Measurements from ENCODE around the gene SLC43A2. TPM values are rescaled to one million over a fixed set of nuclear protein-coding genes. Genes with fewer than 3 reads are reported as not detected.

The SLC43A2 gene
- polyA plus RNA-seq, 1 donor (not counting 4 experiments of a cell fraction or from before 2014, with no cell fraction given): 12.7 TPM

DNA sequence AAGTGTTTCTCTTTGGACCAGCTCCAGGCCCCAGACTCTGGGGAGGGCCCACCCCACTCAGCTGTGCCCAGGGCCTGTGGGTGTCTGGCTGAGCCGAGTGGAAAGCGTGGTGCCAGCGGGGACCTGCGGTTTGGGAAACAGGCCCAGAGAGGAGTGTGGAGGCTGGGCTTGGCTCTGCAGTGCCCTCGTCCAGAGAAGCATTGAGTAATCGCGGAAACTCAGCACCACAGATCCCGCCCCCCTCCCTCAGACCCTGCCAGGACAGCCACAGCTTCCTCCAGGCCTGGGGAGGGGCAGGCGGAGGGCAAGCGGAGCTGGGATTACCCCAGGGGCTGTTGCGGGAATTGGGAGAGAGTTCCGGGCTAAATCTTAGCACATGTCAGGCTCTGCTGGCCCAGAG is 51.5 kb downstream of the SLC43A2 start:
- Histone ChIP-seq H3K79me2 (ENCODE audit: control insufficient read depth, insufficient read depth, low read length) (no peaks in the 10 kb centered on the region), H2AFZ (ENCODE audit: control insufficient read depth, low read length) (peak overlapping the region; percentile 30), H3K9ac (ENCODE audit: control insufficient read depth, extremely low read depth, insufficient read depth, low read length) (peak overlapping the region; percentile 50), H3K9me1 (ENCODE audit: control insufficient read depth, extremely low read depth, insufficient read depth, low read length) (no peaks in the 10 kb centered on the region), H3K4me2 (ENCODE audit: control insufficient read depth, extremely low read depth, insufficient read depth, low read depth, low read length) (peak overlapping the region; percentile 48), H3K36me3 (ENCODE audit: control insufficient read depth in 2 of 2, extremely low read depth in 1 of 2, insufficient read depth in 2 of 2, low read length in 2 of 2) (peaks cover 0 to 5% of the 10 kb centered on the region in 2 experiments), H3K4me3 (ENCODE audit: control insufficient read depth in 2 of 3, extremely low read depth in 1 of 3, insufficient read depth in 2 of 3, low read depth in 1 of 3, low read length in 3 of 3) (no peak overlapping the region), H4K20me1 (ENCODE audit: control insufficient read depth, extremely low read depth, insufficient read depth, low read length) (no peaks in the 10 kb centered on the region), H3K27ac (ENCODE audit: control insufficient read depth, insufficient read depth, low read length) (peak overlapping the region; percentile 54), H3K4me1 (ENCODE audit: control insufficient read depth, extremely low read depth, insufficient read depth, low read length) (peaks cover 27% of the 10 kb centered on the region), H3K9me3 (ENCODE audit: control insufficient read depth, low read depth, low read length) (no peaks in the 10 kb centered on the region), H3K27me3 (ENCODE audit: control insufficient read depth, extremely low read depth, insufficient read depth, low read length) (no peaks in the 10 kb centered on the region)
- FAIRE-seq: peak; percentile 68
- no peak for DNase-seq (ENCODE audit: low read depth, low spot score)
- no peak for TF ChIP-seq CTCF (optimal IDR thresholded peaks at IDR 0.05 in 1 of 3, IDR thresholded peaks at IDR 0.05 in 1 of 3, conservative IDR thresholded peaks at IDR 0.05 in 1 of 3; ENCODE audit: extremely low read depth in 1 of 3, insufficient read depth in 2 of 3, low read length in 3 of 3)
- no peak for TF ChIP-seq EZH2 (IDR thresholded peaks at IDR 0.05; ENCODE audit: low read length)
- dilution Hi-C loops (cut with MboI; ENCODE audit: extremely low pct_ligation_motif_present, low sequenced_read_pairs): no loop called here

DNA sequence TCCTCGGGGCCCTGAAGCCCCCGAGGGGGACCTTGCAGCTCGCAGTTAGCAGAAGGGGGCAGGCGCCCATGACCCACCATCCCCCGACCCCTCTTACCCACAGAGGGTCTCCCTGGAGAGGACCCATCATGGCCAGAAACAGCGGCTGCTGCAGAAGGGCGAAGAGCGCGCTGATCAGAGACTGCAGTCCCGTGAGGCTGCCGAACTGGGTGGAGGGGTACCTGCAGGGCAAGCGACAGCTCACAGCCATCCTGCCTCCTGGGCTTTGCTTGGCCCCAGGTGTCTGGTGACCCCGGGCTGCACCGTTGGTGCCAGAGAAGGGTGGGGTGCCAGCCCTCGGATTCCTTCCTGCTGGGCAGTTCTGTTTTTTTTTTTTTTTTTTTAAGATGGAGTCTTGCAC is 52.1 kb downstream of the SLC43A2 start:
- dilution Hi-C loops (cut with MboI; ENCODE audit: extremely low pct_ligation_motif_present, low sequenced_read_pairs): no loop called here
- TF ChIP-seq EZH2 (IDR thresholded peaks at IDR 0.05; ENCODE audit: low read length): no peak
- TF ChIP-seq CTCF (optimal IDR thresholded peaks at IDR 0.05 in 1 of 3, IDR thresholded peaks at IDR 0.05 in 1 of 3, conservative IDR thresholded peaks at IDR 0.05 in 1 of 3; ENCODE audit: extremely low read depth in 1 of 3, insufficient read depth in 2 of 3, low read length in 3 of 3): no peak
- DNase-seq (ENCODE audit: low read depth, low spot score) (no peak), FAIRE-seq (no peak)
- Histone ChIP-seq H3K9me1 (ENCODE audit: control insufficient read depth, extremely low read depth, insufficient read depth, low read length) (no peaks in the 10 kb centered on the region), H3K27ac (ENCODE audit: control insufficient read depth, insufficient read depth, low read length) (no peak overlapping the region), H3K27me3 (ENCODE audit: control insufficient read depth, extremely low read depth, insufficient read depth, low read length) (no peaks in the 10 kb centered on the region), H3K79me2 (ENCODE audit: control insufficient read depth, insufficient read depth, low read length) (no peaks in the 10 kb centered on the region), H4K20me1 (ENCODE audit: control insufficient read depth, extremely low read depth, insufficient read depth, low read length) (no peaks in the 10 kb centered on the region), H3K4me3 (ENCODE audit: control insufficient read depth in 2 of 3, extremely low read depth in 1 of 3, insufficient read depth in 2 of 3, low read depth in 1 of 3, low read length in 3 of 3) (no peak overlapping the region), H3K9ac (ENCODE audit: control insufficient read depth, extremely low read depth, insufficient read depth, low read length) (no peak overlapping the region), H3K4me2 (ENCODE audit: control insufficient read depth, extremely low read depth, insufficient read depth, low read depth, low read length) (no peak overlapping the region), H3K36me3 (ENCODE audit: control insufficient read depth in 2 of 2, extremely low read depth in 1 of 2, insufficient read depth in 2 of 2, low read length in 2 of 2) (peaks cover 0 to 5% of the 10 kb centered on the region in 2 experiments), H3K9me3 (ENCODE audit: control insufficient read depth, low read depth, low read length) (no peaks in the 10 kb centered on the region), H3K4me1 (ENCODE audit: control insufficient read depth, extremely low read depth, insufficient read depth, low read length) (peaks cover 27% of the 10 kb centered on the region), H2AFZ (ENCODE audit: control insufficient read depth, low read length) (no peak overlapping the region)
